GM23338 (cell line): Measurements from ENCODE around the gene DYNLRB1. TPM values are rescaled to one million over a fixed set of nuclear protein-coding genes. Genes with fewer than 3 reads are reported as not detected.
A peak's percentile ranks its signal among the peaks of the same experiment; 100 is the strongest.

Experiments used
- ATAC-seq: fragments of 200-7000 bp; cut with Tn5 transposase; 3 replicates; pipeline ENCODE4 v1.9.1; 2020
- DNase-seq: peaks from one replicate; pipeline ENCODE4 v3.0.0-alpha.2; 2015; ENCODE audit warnings: low spot score
- H2AFZ ChIP-seq: fragments of 200-600 bp; sonication (generic); 2 replicates; pipeline ENCODE4 v1.8.0; 2016; ENCODE audit warnings: antibody characterized with exemption, mild to moderate bottlenecking, moderate library complexity
- H3F3A ChIP-seq: fragments of 200-600 bp; sonication (generic); replicated peaks from 2 replicates; pipeline ENCODE4 v1.8.0; 2017; ENCODE audit warnings: antibody characterized with exemption, mixed run types, low read depth
- H3K27ac ChIP-seq: fragments of 200-600 bp; sonication (generic); 2 replicates; pipeline ENCODE4 v1.6.1; 2016; ENCODE audit warnings: low read depth
- H3K27me3 ChIP-seq: fragments of 200-600 bp; sonication (generic); 2 replicates; pipeline ENCODE4 v1.8.0; 2016; ENCODE audit warnings: mild to moderate bottlenecking, mixed run types, moderate library complexity; ENCODE audit not compliant: insufficient read depth
- H3K36me3 ChIP-seq: fragments of 200-600 bp; sonication (generic); 2 replicates; pipeline ENCODE4 v1.8.0; 2016; ENCODE audit warnings: mild to moderate bottlenecking; ENCODE audit not compliant: insufficient read depth
- H3K4me1 ChIP-seq: fragments of 200-600 bp; sonication (generic); 2 replicates; pipeline ENCODE4 v1.8.0; 2016; ENCODE audit warnings: mild to moderate bottlenecking, moderate library complexity; ENCODE audit not compliant: insufficient read depth
- H3K4me2 ChIP-seq: fragments of 200-600 bp; sonication (generic); 2 replicates; pipeline ENCODE4 v1.7.1; 2017; ENCODE audit warnings: mixed run types
- H3K4me3 ChIP-seq: fragments of 200-600 bp; sonication (generic); 2 replicates; pipeline ENCODE4 v1.6.1; 2016; ENCODE audit warnings: mixed run types
- H3K79me2 ChIP-seq: fragments of 200-600 bp; sonication (generic); replicated peaks from 2 replicates; pipeline ENCODE4 v1.8.0; 2017; ENCODE audit warnings: mild to moderate bottlenecking; ENCODE audit not compliant: insufficient read depth
- H3K9me2 ChIP-seq: fragments of 200-600 bp; sonication (generic); 2 replicates; pipeline ENCODE4 v1.8.0; 2017; ENCODE audit not compliant: insufficient read depth
- H4K20me1 ChIP-seq: fragments of 200-600 bp; sonication (generic); replicated peaks from 2 replicates; pipeline ENCODE4 v1.8.0; 2017; ENCODE audit warnings: mild to moderate bottlenecking; ENCODE audit not compliant: insufficient read depth
- H3K27ac Mint-ChIP-seq: 2 replicates; pipeline ENCODE4 v1.8.0; 2020; ENCODE audit warnings: inconsistent platforms, mild to moderate bottlenecking, moderate library complexity, mixed read lengths
- H3K27me3 Mint-ChIP-seq: 3 replicates; pipeline ENCODE4 v1.8.0; 2022; ENCODE audit warnings: low read depth, mild to moderate bottlenecking, moderate library complexity, mixed read lengths, inconsistent platforms; ENCODE audit not compliant: insufficient read depth, poor library complexity
- H3K36me3 Mint-ChIP-seq: 3 replicates; pipeline ENCODE4 v1.8.0; 2021; ENCODE audit warnings: low read depth, mild to moderate bottlenecking, inconsistent platforms, moderate library complexity, mixed read lengths
- H3K4me1 Mint-ChIP-seq: 3 replicates; pipeline ENCODE4 v1.8.0; 2020; ENCODE audit warnings: mild to moderate bottlenecking, inconsistent platforms, mixed read lengths
- H3K4me3 Mint-ChIP-seq: 3 replicates; pipeline ENCODE4 v1.8.0; 2021; ENCODE audit warnings: moderate library complexity, mild to moderate bottlenecking, inconsistent platforms, mixed read lengths
- H3K9me3 Mint-ChIP-seq: 3 replicates; pipeline ENCODE4 v1.8.0; 2020; ENCODE audit warnings: moderate library complexity, mild to moderate bottlenecking, inconsistent platforms, mixed read lengths
- CREB1 ChIP-seq: fragments of 250-450 bp; sonication (Bioruptor Pico); IDR thresholded peaks from 2 replicates; pipeline ENCODE4 v1.5.0; 2020; ENCODE audit warnings: low read depth, mild to moderate bottlenecking, moderate library complexity
- EZH2 ChIP-seq: fragments of 200-600 bp; sonication (generic); IDR thresholded peaks from one replicate; pipeline ENCODE4 v1.8.0; 2017; ENCODE audit warnings: antibody characterized with exemption, mild to moderate bottlenecking, low read depth; ENCODE audit not compliant: unreplicated experiment
- EZH2phosphoT487 ChIP-seq: fragments of 200-600 bp; sonication (generic); IDR thresholded peaks from one replicate; pipeline ENCODE4 v1.8.1; 2018; ENCODE audit warnings: antibody characterized with exemption; ENCODE audit not compliant: unreplicated experiment
- NANOG ChIP-seq: IDR thresholded peaks from 2 replicates; pipeline ENCODE4 v1.6.1; 2016; ENCODE audit warnings: antibody characterized with exemption, borderline replicate concordance
- POLR2AphosphoS5 ChIP-seq: IDR thresholded peaks from 2 replicates; pipeline ENCODE4 v1.6.1; 2016; ENCODE audit warnings: antibody characterized with exemption, low read depth
- ZNF331 ChIP-seq: fragments of 250-450 bp; sonication (Bioruptor Pico); IDR thresholded peaks from 2 replicates; pipeline ENCODE4 v1.5.0; 2020; ENCODE audit warnings: low read depth, mild to moderate bottlenecking, moderate library complexity
- polyA plus RNA-seq: library from polyadenylated mRNA; unstranded; fragments of >200 nt; fragmentation: Nextera tagmentation; extraction: Ambion mirVana; gene quantifications from 2 replicates; pipeline ENCODE4 v1.2.1, GENCODE V29; 2016
- total RNA-seq: library from RNA; depleted of rRNA; stranded (reverse); fragments of >200 nt; shearing (Covaris generic); gene quantifications from 2 replicates; pipeline ENCODE4 v1.2.3, GENCODE V29; 2014
- TF ChIP-seq, protein P1 (sequence below): fragments of 250-450 bp; sonication (Bioruptor Pico); IDR thresholded peaks from 2 replicates; pipeline ENCODE4 v1.5.0; 2020; ENCODE audit warnings: mild to moderate bottlenecking, moderate library complexity
- TF ChIP-seq, protein P2 (sequence below): IDR thresholded peaks from 2 replicates; pipeline ENCODE4 v1.6.1; 2016; ENCODE audit warnings: antibody characterized with exemption

DYNLRB1 gene
- total and polyA plus RNA-seq, 2 experiments from 2014 or later, result 107 to 376 TPM

DNA sequence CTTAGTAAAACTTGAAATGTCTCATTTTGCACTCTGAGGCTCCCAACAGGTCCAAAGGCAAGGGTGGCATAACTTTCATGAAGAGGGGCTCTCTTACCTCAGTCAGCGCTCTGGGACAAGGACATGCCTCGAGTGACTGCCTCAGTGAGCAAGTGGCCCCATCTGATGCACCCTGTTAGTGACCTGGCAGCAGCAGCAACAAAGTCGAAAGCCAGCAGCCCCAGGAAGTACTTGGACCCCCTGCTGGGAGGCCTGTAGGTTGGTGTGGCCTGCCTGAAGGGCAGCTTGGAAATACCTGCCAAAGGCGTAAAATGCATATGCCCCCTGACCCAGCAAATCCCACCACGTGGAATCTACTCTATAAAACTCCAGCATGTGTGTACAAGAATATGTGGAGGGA lies 55.5 kb downstream of the DYNLRB1 start (continued):
- TF ChIP-seq, protein P1, sequence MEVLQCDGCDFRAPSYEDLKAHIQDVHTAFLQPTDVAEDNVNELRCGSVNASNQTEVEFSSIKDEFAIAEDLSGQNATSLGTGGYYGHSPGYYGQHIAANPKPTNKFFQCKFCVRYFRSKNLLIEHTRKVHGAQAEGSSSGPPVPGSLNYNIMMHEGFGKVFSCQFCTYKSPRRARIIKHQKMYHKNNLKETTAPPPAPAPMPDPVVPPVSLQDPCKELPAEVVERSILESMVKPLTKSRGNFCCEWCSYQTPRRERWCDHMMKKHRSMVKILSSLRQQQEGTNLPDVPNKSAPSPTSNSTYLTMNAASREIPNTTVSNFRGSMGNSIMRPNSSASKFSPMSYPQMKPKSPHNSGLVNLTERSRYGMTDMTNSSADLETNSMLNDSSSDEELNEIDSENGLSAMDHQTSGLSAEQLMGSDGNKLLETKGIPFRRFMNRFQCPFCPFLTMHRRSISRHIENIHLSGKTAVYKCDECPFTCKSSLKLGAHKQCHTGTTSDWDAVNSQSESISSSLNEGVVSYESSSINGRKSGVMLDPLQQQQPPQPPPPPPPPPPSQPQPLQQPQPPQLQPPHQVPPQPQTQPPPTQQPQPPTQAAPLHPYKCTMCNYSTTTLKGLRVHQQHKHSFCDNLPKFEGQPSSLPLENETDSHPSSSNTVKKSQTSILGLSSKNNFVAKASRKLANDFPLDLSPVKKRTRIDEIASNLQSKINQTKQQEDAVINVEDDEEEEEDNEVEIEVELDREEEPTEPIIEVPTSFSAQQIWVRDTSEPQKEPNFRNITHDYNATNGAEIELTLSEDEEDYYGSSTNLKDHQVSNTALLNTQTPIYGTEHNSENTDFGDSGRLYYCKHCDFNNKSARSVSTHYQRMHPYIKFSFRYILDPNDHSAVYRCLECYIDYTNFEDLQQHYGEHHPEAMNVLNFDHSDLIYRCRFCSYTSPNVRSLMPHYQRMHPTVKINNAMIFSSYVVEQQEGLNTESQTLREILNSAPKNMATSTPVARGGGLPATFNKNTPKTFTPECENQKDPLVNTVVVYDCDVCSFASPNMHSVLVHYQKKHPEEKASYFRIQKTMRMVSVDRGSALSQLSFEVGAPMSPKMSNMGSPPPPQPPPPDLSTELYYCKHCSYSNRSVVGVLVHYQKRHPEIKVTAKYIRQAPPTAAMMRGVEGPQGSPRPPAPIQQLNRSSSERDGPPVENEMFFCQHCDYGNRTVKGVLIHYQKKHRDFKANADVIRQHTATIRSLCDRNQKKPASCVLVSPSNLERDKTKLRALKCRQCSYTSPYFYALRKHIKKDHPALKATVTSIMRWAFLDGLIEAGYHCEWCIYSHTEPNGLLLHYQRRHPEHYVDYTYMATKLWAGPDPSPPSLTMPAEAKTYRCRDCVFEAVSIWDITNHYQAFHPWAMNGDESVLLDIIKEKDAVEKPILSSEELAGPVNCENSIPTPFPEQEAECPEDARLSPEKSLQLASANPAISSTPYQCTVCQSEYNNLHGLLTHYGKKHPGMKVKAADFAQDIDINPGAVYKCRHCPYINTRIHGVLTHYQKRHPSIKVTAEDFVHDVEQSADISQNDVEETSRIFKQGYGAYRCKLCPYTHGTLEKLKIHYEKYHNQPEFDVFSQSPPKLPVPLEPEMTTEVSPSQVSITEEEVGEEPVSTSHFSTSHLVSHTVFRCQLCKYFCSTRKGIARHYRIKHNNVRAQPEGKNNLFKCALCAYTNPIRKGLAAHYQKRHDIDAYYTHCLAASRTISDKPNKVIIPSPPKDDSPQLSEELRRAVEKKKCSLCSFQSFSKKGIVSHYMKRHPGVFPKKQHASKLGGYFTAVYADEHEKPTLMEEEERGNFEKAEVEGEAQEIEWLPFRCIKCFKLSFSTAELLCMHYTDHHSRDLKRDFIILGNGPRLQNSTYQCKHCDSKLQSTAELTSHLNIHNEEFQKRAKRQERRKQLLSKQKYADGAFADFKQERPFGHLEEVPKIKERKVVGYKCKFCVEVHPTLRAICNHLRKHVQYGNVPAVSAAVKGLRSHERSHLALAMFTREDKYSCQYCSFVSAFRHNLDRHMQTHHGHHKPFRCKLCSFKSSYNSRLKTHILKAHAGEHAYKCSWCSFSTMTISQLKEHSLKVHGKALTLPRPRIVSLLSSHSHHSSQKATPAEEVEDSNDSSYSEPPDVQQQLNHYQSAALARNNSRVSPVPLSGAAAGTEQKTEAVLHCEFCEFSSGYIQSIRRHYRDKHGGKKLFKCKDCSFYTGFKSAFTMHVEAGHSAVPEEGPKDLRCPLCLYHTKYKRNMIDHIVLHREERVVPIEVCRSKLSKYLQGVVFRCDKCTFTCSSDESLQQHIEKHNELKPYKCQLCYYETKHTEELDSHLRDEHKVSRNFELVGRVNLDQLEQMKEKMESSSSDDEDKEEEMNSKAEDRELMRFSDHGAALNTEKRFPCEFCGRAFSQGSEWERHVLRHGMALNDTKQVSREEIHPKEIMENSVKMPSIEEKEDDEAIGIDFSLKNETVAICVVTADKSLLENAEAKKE (CRISPR knock-in tag), result no peak
- no peak for TF ChIP-seq NANOG
- no peak for TF ChIP-seq EZH2phosphoT487
- TF ChIP-seq EZH2, result no peak
- no peak for TF ChIP-seq POLR2AphosphoS5
- no peak for TF ChIP-seq ZNF331 (CRISPR knock-in tag)
- TF ChIP-seq, protein P2, sequence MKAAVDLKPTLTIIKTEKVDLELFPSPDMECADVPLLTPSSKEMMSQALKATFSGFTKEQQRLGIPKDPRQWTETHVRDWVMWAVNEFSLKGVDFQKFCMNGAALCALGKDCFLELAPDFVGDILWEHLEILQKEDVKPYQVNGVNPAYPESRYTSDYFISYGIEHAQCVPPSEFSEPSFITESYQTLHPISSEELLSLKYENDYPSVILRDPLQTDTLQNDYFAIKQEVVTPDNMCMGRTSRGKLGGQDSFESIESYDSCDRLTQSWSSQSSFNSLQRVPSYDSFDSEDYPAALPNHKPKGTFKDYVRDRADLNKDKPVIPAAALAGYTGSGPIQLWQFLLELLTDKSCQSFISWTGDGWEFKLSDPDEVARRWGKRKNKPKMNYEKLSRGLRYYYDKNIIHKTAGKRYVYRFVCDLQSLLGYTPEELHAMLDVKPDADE, result no peak

DNA sequence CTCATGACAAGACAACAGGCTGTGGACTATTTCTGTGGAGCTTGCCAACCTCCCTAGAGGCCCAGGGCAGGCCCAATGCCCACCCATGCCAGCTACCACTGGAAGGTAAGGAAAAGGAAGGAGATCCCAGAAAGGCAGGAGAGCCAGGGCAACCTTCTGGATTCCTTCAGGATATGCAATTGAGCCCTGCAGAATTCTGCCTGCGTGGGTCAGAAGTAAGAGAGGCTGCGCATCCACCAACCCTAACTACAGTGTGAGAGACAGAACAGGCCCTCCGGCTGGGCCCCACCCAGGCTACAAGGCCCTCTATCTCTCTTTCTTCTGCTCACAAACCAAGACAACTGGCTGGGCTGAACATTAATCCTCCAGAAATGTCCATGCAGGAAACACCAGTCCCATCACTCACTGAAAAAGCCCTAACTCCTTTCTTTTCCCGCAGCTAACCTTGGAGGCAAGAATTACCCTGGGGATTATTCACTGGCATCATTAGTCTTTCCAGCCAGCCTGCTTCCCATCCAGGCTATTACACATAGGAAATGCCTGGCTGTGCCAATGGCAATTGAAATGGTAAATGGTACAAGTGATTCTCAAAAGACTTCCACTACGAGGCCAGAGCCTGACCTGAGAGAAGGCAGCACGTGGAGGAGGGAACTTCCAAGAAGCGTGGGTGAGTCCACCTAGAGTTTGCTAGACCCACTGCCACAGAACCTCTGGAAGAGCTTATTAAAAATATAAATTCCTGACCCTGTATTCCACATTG lies 57.5 kb downstream of the DYNLRB1 start:
- H3K4me1 Mint-ChIP-seq, result peaks cover 11% of the 10 kb centered on the region; the same call in 2 of the 3 replicates
- peaks cover 9% of the 10 kb centered on the region; the same call in 2 of the 3 replicates for H3K36me3 Mint-ChIP-seq
- Histone ChIP-seq H3K27ac (no peak overlapping the region), H3K4me1 (peaks cover 6% of the 10 kb centered on the region; the same call in 1 of the 2 replicates), H3F3A (no peaks in the 10 kb centered on the region), H3K9me2 (no peaks in the 10 kb centered on the region), H3K79me2 (no peaks in the 10 kb centered on the region), H2AFZ (no peak overlapping the region), H4K20me1 (no peaks in the 10 kb centered on the region), H3K4me3 (no peak overlapping the region), H3K36me3 (no peaks in the 10 kb centered on the region), H3K4me2 (no peak overlapping the region), H3K27me3 (no peaks in the 10 kb centered on the region)
- ATAC-seq (no peak), DNase-seq (no peak)
- no peaks in the 10 kb centered on the region for H3K27me3 Mint-ChIP-seq
- H3K4me3 Mint-ChIP-seq, result no peak overlapping the region
- H3K27ac Mint-ChIP-seq, result 0 out of 2 replicates have a peak overlapping the region, but pooled peaks have one; percentile 68
- TF ChIP-seq CREB1 (CRISPR knock-in tag) (no peak), EZH2phosphoT487 (no peak)
- H3K9me3 Mint-ChIP-seq, result no peaks in the 10 kb centered on the region
